Measurements from ENCODE around the gene USP17L11. TPM values are rescaled to one million over a fixed set of nuclear protein-coding genes. Genes with fewer than 3 reads are reported as not detected.
A peak's percentile ranks its signal among the peaks of the same experiment; 100 is the strongest.
"Not testable (repeated sequence)": the region's sequence is repeated elsewhere in the genome, so short reads cannot be mapped to it uniquely, and the experiment has no call there.

Gene USP17L11, protein sequence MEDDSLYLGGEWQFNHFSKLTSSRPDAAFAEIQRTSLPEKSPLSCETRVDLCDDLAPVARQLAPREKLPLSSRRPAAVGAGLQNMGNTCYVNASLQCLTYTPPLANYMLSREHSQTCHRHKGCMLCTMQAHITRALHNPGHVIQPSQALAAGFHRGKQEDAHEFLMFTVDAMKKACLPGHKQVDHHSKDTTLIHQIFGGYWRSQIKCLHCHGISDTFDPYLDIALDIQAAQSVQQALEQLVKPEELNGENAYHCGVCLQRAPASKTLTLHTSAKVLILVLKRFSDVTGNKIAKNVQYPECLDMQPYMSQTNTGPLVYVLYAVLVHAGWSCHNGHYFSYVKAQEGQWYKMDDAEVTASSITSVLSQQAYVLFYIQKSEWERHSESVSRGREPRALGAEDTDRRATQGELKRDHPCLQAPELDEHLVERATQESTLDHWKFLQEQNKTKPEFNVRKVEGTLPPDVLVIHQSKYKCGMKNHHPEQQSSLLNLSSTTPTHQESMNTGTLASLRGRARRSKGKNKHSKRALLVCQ
- total RNA-seq, result not detected
- polyA plus RNA-seq, result not detected
- long read RNA-seq, donor 1, result 0 reads
- long read RNA-seq, donor 2, result 0 reads

- DNase-seq; intact Hi-C loops (cut with DNase I); H3K27me3 ChIP-seq (ENCODE audit: insufficient read depth in 3 of 3, low read length in 2 of 3); H3K9me3 ChIP-seq; H3K27ac ChIP-seq; H3K4me3 ChIP-seq; H3K36me3 ChIP-seq (ENCODE audit: insufficient read depth in 1 of 2, low read depth in 1 of 2); ATAC-seq; H3K4me1 ChIP-seq: not testable (repeated sequence)
- 96% methylated on average over 10 of the region's 14 CpGs; no CpG with 5 or more reads in 2 of the 3 donors for WGBS, 3 donors
Measured at GRCh38 chr4:9215105-9215504, at the start of gene USP17L11. USP17L11 (plus strand) TSS chr4:9215405; CDS start chr4:9215405, 0 bp downstream.

- DNase-seq; H3K27me3 ChIP-seq (ENCODE audit: insufficient read depth in 3 of 3, low read length in 2 of 3); H3K36me3 ChIP-seq (ENCODE audit: insufficient read depth in 1 of 2, low read depth in 1 of 2); H3K4me3 ChIP-seq; H3K27ac ChIP-seq; ATAC-seq; intact Hi-C loops (cut with DNase I); H3K9me3 ChIP-seq; H3K4me1 ChIP-seq: not testable (repeated sequence)
- WGBS, 3 donors, result 0 to 7% methylated on average over 3 to 8 of the region's 8 CpGs; no CpG with 5 or more reads in 1 of the 3 donors
Measured at GRCh38 chr4:9165990-9166389, 49.2 kb upstream of the USP17L11 start.

GRCh38 chr4:9169791-9170459, 45.3 kb upstream of the USP17L11 start, which contains the start of gene FAM90A26:
FAM90A26 (plus strand) TSS chr4:9170409; CDS start chr4:9173173, 2,764 bp downstream.
- not testable (repeated sequence) for DNase-seq, ATAC-seq

GRCh38 chr4:9210357-9210756, 4.8 kb upstream of the USP17L11 start, which contains the start of gene USP17L10:
USP17L10 (plus strand) TSS chr4:9210657; CDS start chr4:9210657, 0 bp downstream.
- intact Hi-C loops (cut with DNase I); H3K27ac ChIP-seq; DNase-seq; H3K36me3 ChIP-seq (ENCODE audit: insufficient read depth in 1 of 2, low read depth in 1 of 2); H3K9me3 ChIP-seq; ATAC-seq; H3K4me3 ChIP-seq; H3K4me1 ChIP-seq; H3K27me3 ChIP-seq (ENCODE audit: insufficient read depth in 3 of 3, low read length in 2 of 3): not testable (repeated sequence)
- WGBS, 3 donors, result 94% methylated on average over 12 of the region's 13 CpGs; no CpG with 5 or more reads in 2 of the 3 donors

More at GRCh38 chr4:9169791-9170459, 45.3 kb upstream of the USP17L11 start, which contains the start of gene FAM90A26:
- 79 to 83% methylated on average over 7 to 10 of the region's 11 CpGs; no CpG with 5 or more reads in 1 of the 3 donors for WGBS, 3 donors
- H3K36me3 ChIP-seq (ENCODE audit: insufficient read depth in 1 of 2, low read depth in 1 of 2); H3K27ac ChIP-seq; H3K4me3 ChIP-seq; H3K9me3 ChIP-seq; H3K4me1 ChIP-seq; intact Hi-C loops (cut with DNase I); H3K27me3 ChIP-seq (ENCODE audit: insufficient read depth in 3 of 3, low read length in 2 of 3): not testable (repeated sequence)

GRCh38 chr4:9214701-9215100, 504 bp upstream of the USP17L11 start:
- H3K4me3 ChIP-seq; intact Hi-C loops (cut with DNase I); H3K36me3 ChIP-seq (ENCODE audit: insufficient read depth in 1 of 2, low read depth in 1 of 2); H3K27me3 ChIP-seq (ENCODE audit: insufficient read depth in 3 of 3, low read length in 2 of 3); H3K27ac ChIP-seq; H3K4me1 ChIP-seq; H3K9me3 ChIP-seq; ATAC-seq: not testable (repeated sequence)
- peak in 1 of 2 donors; percentile 4 for DNase-seq
- WGBS, 3 donors, result 72 to 83% (median 77%) methylated on average over 8 to 11 of the region's 14 CpGs

DNA sequence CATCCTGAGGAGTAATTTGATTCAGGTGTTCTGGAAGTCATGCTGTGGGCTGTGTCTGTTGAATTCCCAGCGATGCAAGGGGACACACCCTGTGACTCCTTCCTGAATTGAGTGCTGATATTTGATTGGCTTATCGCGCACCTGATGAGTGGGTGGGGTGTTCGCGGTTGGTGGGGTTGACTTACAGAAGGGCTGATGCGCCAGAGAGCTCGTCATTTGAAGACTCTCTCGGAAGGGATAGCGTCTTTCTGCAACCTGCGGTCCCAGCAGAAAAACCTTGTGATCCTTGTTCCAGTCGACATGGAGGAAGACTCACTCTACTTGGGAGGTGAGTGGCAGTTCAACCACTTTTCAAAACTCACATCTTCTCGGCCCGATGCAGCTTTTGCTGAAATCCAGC, 4.6 kb downstream of the USP17L11 start, which contains the start of gene USP17L12:
TSS of gene USP17L12 (plus strand) at position 301 of the 400 bp plus-strand sequence. CDS start at position 301, 0 bp downstream.
- H3K4me1 ChIP-seq; ATAC-seq; H3K27me3 ChIP-seq (ENCODE audit: insufficient read depth in 3 of 3, low read length in 2 of 3); DNase-seq; H3K9me3 ChIP-seq; intact Hi-C loops (cut with DNase I); H3K4me3 ChIP-seq; H3K36me3 ChIP-seq (ENCODE audit: insufficient read depth in 1 of 2, low read depth in 1 of 2); H3K27ac ChIP-seq: not testable (repeated sequence)
- no CpG with 5 or more reads among the region's 13 CpGs for WGBS, 3 donors

DNA sequence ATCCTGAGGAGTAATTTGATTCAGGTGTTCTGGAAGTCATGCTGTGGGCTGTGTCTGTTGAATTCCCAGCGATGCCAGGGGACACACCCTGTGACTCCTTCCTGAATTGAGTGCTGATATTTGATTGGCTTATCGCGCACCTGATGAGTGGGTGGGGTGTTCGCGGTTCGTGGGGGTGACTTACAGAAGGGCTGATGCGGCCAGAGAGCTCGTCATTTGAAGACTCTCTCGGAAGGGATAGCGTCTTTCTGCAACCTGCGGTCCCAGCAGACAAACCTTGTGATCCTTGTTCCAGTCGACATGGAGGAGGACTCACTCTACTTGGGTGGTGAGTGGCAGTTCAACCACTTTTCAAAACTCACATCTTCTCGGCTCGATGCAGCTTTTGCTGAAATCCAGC, 9.4 kb downstream of the USP17L11 start, which contains the start of gene USP17L13:
TSS of gene USP17L13 (plus strand) at position 301 of the 400 bp plus-strand sequence. CDS start at position 301, 0 bp downstream.
- H3K36me3 ChIP-seq (ENCODE audit: insufficient read depth in 1 of 2, low read depth in 1 of 2); H3K4me3 ChIP-seq; intact Hi-C loops (cut with DNase I); H3K27me3 ChIP-seq (ENCODE audit: insufficient read depth in 3 of 3, low read length in 2 of 3); H3K27ac ChIP-seq; H3K4me1 ChIP-seq; ATAC-seq; DNase-seq; H3K9me3 ChIP-seq: not testable (repeated sequence)
- no CpG with 5 or more reads among the region's 14 CpGs for WGBS, 3 donors

DNA sequence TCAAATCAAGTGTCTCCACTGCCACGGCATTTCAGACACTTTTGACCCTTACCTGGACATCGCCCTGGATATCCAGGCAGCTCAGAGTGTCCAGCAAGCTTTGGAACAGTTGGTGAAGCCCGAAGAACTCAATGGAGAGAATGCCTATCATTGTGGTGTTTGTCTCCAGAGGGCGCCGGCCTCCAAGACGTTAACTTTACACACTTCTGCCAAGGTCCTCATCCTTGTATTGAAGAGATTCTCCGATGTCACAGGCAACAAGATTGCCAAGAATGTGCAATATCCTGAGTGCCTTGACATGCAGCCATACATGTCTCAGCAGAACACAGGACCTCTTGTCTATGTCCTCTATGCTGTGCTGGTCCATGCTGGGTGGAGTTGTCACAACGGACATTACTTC, 15.0 kb downstream of the USP17L11 start:
- intact Hi-C loops (cut with DNase I); H3K27me3 ChIP-seq (ENCODE audit: insufficient read depth in 3 of 3, low read length in 2 of 3); H3K4me1 ChIP-seq; ATAC-seq; H3K4me3 ChIP-seq; H3K36me3 ChIP-seq (ENCODE audit: insufficient read depth in 1 of 2, low read depth in 1 of 2); H3K9me3 ChIP-seq; H3K27ac ChIP-seq: not testable (repeated sequence)
- DNase-seq, result peak in 1 of 2 donors; percentile 19
- 85 to 90% (median 87%) methylated on average over 5 to 6 of the region's 8 CpGs for WGBS, 3 donors

DNA sequence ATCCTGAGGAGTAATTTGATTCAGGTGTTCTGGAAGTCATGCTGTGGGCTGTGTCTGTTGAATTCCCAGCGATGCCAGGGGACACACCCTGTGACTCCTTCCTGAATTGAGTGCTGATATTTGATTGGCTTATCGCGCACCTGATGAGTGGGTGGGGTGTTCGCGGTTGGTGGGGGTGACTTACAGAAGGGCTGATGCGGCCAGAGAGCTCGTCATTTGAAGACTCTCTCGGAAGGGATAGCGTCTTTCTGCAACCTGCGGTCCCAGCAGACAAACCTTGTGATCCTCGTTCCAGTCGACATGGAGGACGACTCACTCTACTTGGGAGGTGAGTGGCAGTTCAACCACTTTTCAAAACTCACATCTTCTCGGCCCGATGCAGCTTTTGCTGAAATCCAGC, 18.9 kb downstream of the USP17L11 start, which contains the start of gene USP17L15:
TSS of gene USP17L15 (plus strand) at position 301 of the 400 bp plus-strand sequence. CDS start at position 301, 0 bp downstream.
- H3K27me3 ChIP-seq (ENCODE audit: insufficient read depth in 3 of 3, low read length in 2 of 3); H3K4me1 ChIP-seq; intact Hi-C loops (cut with DNase I); ATAC-seq; H3K4me3 ChIP-seq; H3K36me3 ChIP-seq (ENCODE audit: insufficient read depth in 1 of 2, low read depth in 1 of 2); H3K27ac ChIP-seq; H3K9me3 ChIP-seq; DNase-seq: not testable (repeated sequence)
- no CpG with 5 or more reads among the region's 15 CpGs for WGBS, 3 donors

DNA sequence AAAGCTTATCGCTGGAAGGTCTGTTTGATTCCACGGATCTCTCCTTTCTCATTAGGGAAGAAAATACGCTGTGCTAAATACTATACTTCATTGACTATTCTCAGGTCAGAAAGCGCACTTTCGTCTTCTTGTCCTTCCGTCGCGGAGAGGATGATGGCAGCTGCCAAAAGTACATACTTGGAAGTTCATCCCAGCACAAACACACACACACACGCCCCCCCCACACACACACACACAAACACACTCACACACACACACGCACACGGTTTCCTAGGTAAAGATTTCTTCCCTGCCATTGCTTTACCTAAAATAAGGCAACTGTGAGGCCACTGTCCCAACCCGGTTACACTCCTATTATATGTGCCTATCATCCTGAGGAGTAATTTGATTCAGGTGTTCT, 23.3 kb downstream of the USP17L11 start:
- H3K36me3 ChIP-seq (ENCODE audit: insufficient read depth in 1 of 2, low read depth in 1 of 2); ATAC-seq; H3K27me3 ChIP-seq (ENCODE audit: insufficient read depth in 3 of 3, low read length in 2 of 3); H3K27ac ChIP-seq; intact Hi-C loops (cut with DNase I); H3K9me3 ChIP-seq; H3K4me1 ChIP-seq; H3K4me3 ChIP-seq: not testable (repeated sequence)
- DNase-seq, result peak in 1 of 2 donors; percentile 20
- 68 to 85% (median 78%) methylated on average over 9 to 11 of the region's 12 CpGs for WGBS, 3 donors

Data from psoas muscle (tissue), 8 donors.